Measurements from ENCODE around the gene MARCHF4. TPM values are rescaled to one million over a fixed set of nuclear protein-coding genes. Genes with fewer than 3 reads are reported as not detected.
A peak's percentile ranks its signal among the peaks of the same experiment; 100 is the strongest.
"Not testable (repeated sequence)": the region's sequence is repeated elsewhere in the genome, so short reads cannot be mapped to it uniquely, and the experiment has no call there.

The MARCHF4 gene
- total RNA-seq, 2 donors from 2014 or later: not detected

- Mint-ChIP-seq H3K9me3 (no peaks in the 10 kb centered on the region), H3K27ac (no peak overlapping the region), H3K4me1 (ENCODE audit: low read depth in 2 of 2) (no peaks in the 10 kb centered on the region), H3K36me3 (no peaks in the 10 kb centered on the region), H3K27me3 (peaks cover 4 to 6% of the 10 kb centered on the region in 2 donors), H3K4me3 (no peak overlapping the region)
- DNase-seq (ENCODE audit: low spot score) (no peak), ATAC-seq (no peak)
Measured at GRCh38 chr2:216405588-216405987, 33.3 kb upstream of the MARCHF4 start.

GRCh38 chr2:216404010-216404618 is 31.8 kb upstream of the MARCHF4 start:
- Mint-ChIP-seq H3K9me3 (no peaks in the 10 kb centered on the region), H3K27me3 (peaks cover 4 to 6% of the 10 kb centered on the region in 2 donors), H3K36me3 (no peaks in the 10 kb centered on the region), H3K27ac (no peak overlapping the region), H3K4me1 (ENCODE audit: low read depth in 2 of 2) (no peaks in the 10 kb centered on the region), H3K4me3 (no peak overlapping the region)
- peak in 1 of 2 donors; percentile 60 for ATAC-seq
- no peak for DNase-seq (ENCODE audit: low spot score)

DNA sequence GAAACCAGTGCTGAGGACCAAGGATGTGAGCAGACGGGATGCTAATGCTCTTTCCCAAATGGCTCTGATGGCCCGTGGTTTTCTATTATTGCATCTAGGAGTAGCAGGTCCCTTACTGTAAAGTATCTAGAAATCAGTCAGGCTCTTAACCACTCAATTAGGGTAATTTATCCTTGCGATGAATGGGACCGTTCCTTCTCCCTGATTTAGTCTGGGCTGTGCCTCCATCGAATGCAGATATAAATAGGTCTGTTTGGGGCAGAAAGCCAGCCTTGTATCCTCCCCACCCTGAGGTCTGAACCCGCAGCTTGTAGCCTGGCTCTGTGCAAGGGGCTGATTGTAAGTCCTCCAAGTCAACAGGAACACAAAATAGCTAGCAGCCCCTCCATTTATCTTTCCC is 30.5 kb upstream of the MARCHF4 start:
- Mint-ChIP-seq H3K36me3 (no peaks in the 10 kb centered on the region), H3K27me3 (peaks cover 4 to 6% of the 10 kb centered on the region in 2 donors), H3K4me3 (no peak overlapping the region), H3K9me3 (no peaks in the 10 kb centered on the region), H3K27ac (no peak overlapping the region), H3K4me1 (ENCODE audit: low read depth in 2 of 2) (no peaks in the 10 kb centered on the region)
- DNase-seq (ENCODE audit: low spot score) (no peak), ATAC-seq (no peak)

DNA sequence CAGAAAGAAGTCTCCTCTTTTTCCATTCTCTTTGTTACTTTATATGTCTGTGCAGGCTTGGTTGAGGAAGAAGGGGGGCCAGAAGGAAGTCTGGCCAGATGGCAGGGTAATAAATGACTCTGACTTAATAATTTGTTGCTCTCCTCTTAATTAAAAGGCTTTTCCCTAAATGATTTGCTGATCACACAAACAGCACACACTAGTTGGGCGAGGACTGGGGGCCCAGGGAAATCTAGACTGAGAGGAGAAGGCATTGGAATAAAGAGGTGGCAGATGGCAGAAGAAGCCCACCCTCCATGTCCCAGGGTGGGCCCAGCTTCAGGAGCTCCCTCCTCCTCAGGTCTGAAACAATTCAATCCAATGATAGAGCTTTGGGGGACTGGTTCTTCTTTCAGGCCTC is 27.3 kb upstream of the MARCHF4 start:
- DNase-seq (ENCODE audit: low spot score) (no peak), ATAC-seq (no peak)
- no peaks in the 10 kb centered on the region for H3K9me3 Mint-ChIP-seq
- H3K4me3 Mint-ChIP-seq: no peak overlapping the region
- H3K36me3 Mint-ChIP-seq: no peaks in the 10 kb centered on the region
- H3K27ac Mint-ChIP-seq: no peak overlapping the region
- H3K4me1 Mint-ChIP-seq (ENCODE audit: low read depth in 2 of 2): peaks cover 4 to 6% of the 10 kb centered on the region in 2 donors
- H3K27me3 Mint-ChIP-seq: peaks cover 6 to 11% of the 10 kb centered on the region in 2 donors

DNA sequence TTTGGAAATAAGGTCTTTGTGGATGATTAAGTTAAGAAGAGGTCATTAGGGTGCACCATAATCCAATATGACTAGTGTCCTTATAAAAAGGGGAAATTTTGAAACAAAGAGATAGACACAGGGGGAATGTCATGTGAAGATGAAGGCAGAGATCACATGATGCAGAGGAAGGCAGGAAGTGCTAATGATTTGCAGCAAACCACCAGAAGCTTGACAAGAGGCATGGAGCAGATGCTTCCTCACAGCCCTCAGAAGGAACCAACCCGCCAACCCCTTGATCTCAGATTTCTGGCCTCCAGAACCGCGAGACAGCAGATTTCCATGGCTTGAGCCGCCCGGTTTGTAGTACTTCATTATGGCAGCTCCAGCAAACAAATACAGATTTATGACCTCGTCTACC is 22.6 kb upstream of the MARCHF4 start:
- no peak overlapping the region for H3K27ac Mint-ChIP-seq
- H3K4me3 Mint-ChIP-seq: no peak overlapping the region
- no peaks in the 10 kb centered on the region for H3K9me3 Mint-ChIP-seq
- DNase-seq (ENCODE audit: low spot score) (no peak), ATAC-seq (no peak)
- no peaks in the 10 kb centered on the region for H3K36me3 Mint-ChIP-seq
- peaks cover 6 to 13% of the 10 kb centered on the region in 2 donors for H3K27me3 Mint-ChIP-seq
- H3K4me1 Mint-ChIP-seq (ENCODE audit: low read depth in 2 of 2): peaks cover 6 to 8% of the 10 kb centered on the region in 2 donors

DNA sequence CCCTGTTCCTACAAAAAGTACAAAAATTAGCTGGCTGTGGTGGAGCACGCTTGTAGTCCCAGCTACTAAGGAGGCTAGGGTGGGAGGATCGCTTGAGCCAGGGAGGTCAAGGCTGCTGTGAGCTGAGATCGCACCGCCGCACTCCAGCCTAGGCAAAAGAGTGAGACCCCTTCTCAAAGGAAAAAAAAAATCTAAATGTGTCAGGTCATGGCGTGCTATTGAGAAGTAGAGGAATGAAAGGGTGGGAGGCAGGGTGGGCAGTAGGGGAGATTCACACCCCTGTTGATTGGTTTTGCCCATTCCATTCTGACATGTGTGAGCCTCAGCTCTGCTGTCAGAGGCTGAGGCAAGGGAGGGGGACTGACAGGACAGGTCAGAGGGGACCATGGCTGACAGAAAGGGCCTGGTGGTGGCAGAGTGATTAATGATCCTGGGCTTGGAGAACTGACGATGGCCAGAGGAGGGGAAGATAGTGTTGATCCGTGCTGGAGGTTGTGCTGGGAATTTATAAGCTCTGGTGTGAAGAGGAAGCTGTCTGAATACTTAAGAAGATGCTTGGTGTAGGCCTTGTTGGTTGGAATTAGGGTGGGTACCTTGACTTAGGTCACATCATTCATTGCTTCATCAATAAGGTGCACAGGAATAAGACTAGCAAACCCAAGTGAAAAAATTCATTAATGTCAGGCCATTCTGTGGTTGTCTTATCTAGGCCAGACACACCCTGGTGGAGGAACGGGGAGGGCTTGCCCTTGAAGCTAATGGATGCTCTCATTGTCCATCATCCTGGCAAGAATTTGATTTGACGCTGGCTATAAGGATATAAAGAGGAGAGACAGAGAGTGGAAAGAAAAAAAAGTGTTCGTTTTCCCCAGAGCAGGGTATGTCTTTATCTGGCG is 20.9 kb upstream of the MARCHF4 start:
- Mint-ChIP-seq H3K4me3 (no peak overlapping the region), H3K36me3 (no peaks in the 10 kb centered on the region), H3K4me1 (ENCODE audit: low read depth in 2 of 2) (peaks cover 11 to 13% of the 10 kb centered on the region in 2 donors), H3K9me3 (no peaks in the 10 kb centered on the region), H3K27ac (no peak overlapping the region), H3K27me3 (peaks cover 6 to 13% of the 10 kb centered on the region in 2 donors)
- ATAC-seq (no peak), DNase-seq (ENCODE audit: low spot score) (no peak)

DNA sequence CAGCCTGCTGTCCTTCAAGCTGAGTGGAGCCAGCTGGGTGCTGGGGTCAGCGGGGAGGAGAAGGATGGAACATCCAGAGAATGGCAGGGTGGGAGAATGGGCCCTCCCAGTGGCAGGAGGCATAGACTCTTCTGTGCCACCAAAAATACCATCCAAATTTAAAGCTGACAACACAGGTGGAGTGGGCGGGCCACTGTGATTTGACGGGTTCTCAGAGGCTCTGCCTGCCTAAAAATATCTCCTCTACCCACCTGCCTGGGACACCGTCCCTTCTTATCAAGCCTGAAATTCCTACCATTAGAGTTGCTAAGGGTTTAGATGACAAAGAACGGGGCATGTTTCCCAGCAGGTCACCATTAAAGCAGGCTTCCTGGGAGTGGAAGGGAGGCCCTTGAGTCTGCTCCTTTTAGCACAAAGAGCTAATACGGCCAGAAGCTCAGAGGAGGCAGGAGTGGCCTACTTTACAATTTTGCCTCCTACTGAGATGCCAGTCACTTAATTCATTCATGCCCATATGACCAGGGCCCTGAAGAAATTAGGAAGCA is 19.8 kb upstream of the MARCHF4 start:
- no peak overlapping the region for H3K27ac Mint-ChIP-seq
- peaks cover 11 to 19% of the 10 kb centered on the region in 2 donors for H3K4me1 Mint-ChIP-seq (ENCODE audit: low read depth in 2 of 2)
- DNase-seq (ENCODE audit: low spot score) (no peak), ATAC-seq (no peak)
- peaks cover 9 to 13% of the 10 kb centered on the region in 2 donors for H3K27me3 Mint-ChIP-seq
- no peaks in the 10 kb centered on the region for H3K9me3 Mint-ChIP-seq
- no peak overlapping the region for H3K4me3 Mint-ChIP-seq
- no peaks in the 10 kb centered on the region for H3K36me3 Mint-ChIP-seq

DNA sequence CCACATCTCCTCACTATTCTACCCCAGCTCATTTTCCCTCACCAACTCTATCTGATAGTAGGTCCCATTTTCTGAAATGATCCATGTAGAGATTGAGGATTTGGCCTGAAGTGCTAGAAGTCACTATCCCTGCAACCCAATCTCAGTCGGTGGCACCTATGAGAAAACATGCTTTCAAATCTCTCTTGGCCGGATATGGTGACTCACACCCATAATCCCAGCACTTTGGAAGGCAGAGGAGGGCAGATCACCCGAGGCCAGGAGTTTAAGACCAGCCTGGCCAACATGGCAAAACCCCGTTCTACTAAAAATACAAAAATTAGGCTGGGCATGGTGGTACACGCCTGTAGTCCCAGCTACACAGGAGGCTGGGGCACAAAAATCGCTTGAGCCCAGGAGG is 19.1 kb upstream of the MARCHF4 start:
- no peak overlapping the region for H3K27ac Mint-ChIP-seq
- peaks cover 11 to 19% of the 10 kb centered on the region in 2 donors for H3K4me1 Mint-ChIP-seq (ENCODE audit: low read depth in 2 of 2)
- H3K27me3 Mint-ChIP-seq: peaks cover 9 to 13% of the 10 kb centered on the region in 2 donors
- H3K9me3 Mint-ChIP-seq: no peaks in the 10 kb centered on the region
- no peaks in the 10 kb centered on the region for H3K36me3 Mint-ChIP-seq
- no peak for ATAC-seq
- no peak for DNase-seq (ENCODE audit: low spot score)
- H3K4me3 Mint-ChIP-seq: no peak overlapping the region

DNA sequence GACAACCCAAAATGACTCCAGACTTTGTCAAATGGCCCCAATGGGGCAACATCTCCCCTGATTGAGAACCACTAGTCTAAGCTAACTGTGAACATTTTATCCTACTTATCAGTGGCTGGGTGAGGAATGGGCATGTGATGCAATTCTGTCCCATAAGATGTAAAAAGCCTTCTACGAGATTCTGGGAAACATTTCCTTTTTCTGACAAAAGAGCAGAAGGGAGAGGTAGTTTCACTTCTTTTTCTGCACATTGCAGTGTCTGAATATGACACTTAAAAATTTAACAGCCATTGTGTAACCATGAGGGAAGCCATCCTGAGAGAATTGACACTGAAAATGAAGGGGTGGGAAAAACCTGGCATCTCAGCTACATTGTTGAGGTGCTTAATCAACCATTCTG is 17.3 kb upstream of the MARCHF4 start:
- DNase-seq (ENCODE audit: low spot score): no peak
- no peak overlapping the region for H3K27ac Mint-ChIP-seq
- no peaks in the 10 kb centered on the region for H3K9me3 Mint-ChIP-seq
- H3K27me3 Mint-ChIP-seq: peaks cover 8 to 10% of the 10 kb centered on the region in 2 donors
- no peak for ATAC-seq
- no peaks in the 10 kb centered on the region for H3K36me3 Mint-ChIP-seq
- no peak overlapping the region for H3K4me3 Mint-ChIP-seq
- H3K4me1 Mint-ChIP-seq (ENCODE audit: low read depth in 2 of 2): peaks cover 6 to 12% of the 10 kb centered on the region in 2 donors

GRCh38 chr2:216388046-216388884 is 16.0 kb upstream of the MARCHF4 start:
- Mint-ChIP-seq H3K4me3 (no peak overlapping the region), H3K27ac (no peak overlapping the region), H3K4me1 (ENCODE audit: low read depth in 2 of 2) (peaks cover 5 to 12% of the 10 kb centered on the region in 2 donors), H3K27me3 (peaks cover 8% of the 10 kb centered on the region in 2 donors), H3K9me3 (no peaks in the 10 kb centered on the region), H3K36me3 (no peaks in the 10 kb centered on the region)
- ATAC-seq (peak in 1 of 2 donors; percentile 53), DNase-seq (ENCODE audit: low spot score) (no peak)

DNA sequence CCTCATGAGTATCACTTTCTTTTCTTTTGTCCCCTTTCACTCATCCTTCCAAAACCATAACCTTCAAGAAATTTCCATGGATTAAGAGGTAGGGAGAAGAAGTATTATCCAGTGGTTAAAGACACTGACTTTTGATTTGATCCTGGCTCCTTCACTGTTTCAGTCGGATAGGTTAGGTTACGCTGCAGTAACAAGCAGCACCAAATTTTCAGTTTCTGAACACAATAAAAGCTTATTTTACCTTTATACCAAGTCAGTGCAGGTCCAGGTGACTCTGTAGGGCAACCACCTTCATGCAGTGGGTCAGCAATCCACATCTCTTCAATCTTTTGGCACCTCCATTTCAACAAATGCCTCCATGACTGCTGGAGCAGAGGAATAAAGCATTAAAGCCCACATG is 15.0 kb upstream of the MARCHF4 start:
- Mint-ChIP-seq H3K27me3 (peaks cover 8% of the 10 kb centered on the region in 2 donors), H3K4me1 (ENCODE audit: low read depth in 2 of 2) (peaks cover 5 to 12% of the 10 kb centered on the region in 2 donors), H3K4me3 (no peak overlapping the region), H3K9me3 (no peaks in the 10 kb centered on the region), H3K27ac (no peak overlapping the region), H3K36me3 (no peaks in the 10 kb centered on the region)
- ATAC-seq: no peak
- DNase-seq (ENCODE audit: low spot score): no peak

GRCh38 chr2:216385478-216385877 is 13.2 kb upstream of the MARCHF4 start:
- Mint-ChIP-seq H3K4me1 (ENCODE audit: low read depth in 2 of 2) (peaks cover 5 to 12% of the 10 kb centered on the region in 2 donors), H3K9me3 (no peaks in the 10 kb centered on the region), H3K27ac (no peak overlapping the region), H3K4me3 (no peak overlapping the region), H3K36me3 (no peaks in the 10 kb centered on the region), H3K27me3 (peaks cover 8% of the 10 kb centered on the region in 2 donors)
- ATAC-seq: no peak
- no peak for DNase-seq (ENCODE audit: low spot score)

DNA sequence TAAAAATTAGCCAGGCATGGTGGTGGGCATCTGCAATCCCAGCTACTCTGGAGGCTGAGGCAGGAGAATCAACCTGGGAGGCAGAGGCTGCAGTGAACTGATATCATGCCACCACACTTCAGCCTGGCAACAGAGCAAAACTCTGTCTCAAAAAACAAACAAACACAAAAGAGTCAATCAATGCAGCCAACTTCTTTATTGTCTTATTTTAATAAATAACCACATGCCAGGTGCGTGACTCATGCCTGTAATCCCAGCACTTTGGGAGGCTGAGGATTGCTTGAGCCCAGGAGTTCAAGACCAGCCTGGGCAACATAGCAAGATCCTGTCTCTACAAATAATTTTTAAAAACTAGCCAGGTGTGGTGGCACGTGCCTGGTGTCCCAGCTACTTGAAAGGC is 12.1 kb upstream of the MARCHF4 start:
- peaks cover 5 to 12% of the 10 kb centered on the region in 2 donors for H3K4me1 Mint-ChIP-seq (ENCODE audit: low read depth in 2 of 2)
- not testable (repeated sequence) for H3K27ac Mint-ChIP-seq; H3K36me3 Mint-ChIP-seq; DNase-seq (ENCODE audit: low spot score); ATAC-seq; H3K4me3 Mint-ChIP-seq; H3K9me3 Mint-ChIP-seq
- H3K27me3 Mint-ChIP-seq: peaks cover 8 to 10% of the 10 kb centered on the region in 2 donors
